Right lobe of liver (tissue), 4 donors: ENCODE results near the gene DGLUCY.

Source experiments
- CTCF ChIP-seq, 4 donors: fragments of 200-600 bp in 3 of 4; fragments of 450-650 bp in 1 of 4; IDR thresholded peaks; one replicate each; pipeline versions ENCODE4 v1.5.1 to v1.8.0; 2016 to 2022; ENCODE audit warnings: antibody characterized with exemption in 4 of 4, mild to moderate bottlenecking in 2 of 4
- POLR2A ChIP-seq: fragments of 450-650 bp; IDR thresholded peaks from one replicate; pipeline ENCODE4 v1.6.1; 2017; ENCODE audit warnings: antibody characterized with exemption, mild to moderate bottlenecking
- donor health status: DM: no; HTN: no; CAD: no.
- donor health status: DM: no; HTN: no; CAD: no.
- donor health status: DM: no; HTN: yes; CAD: no.

- TF ChIP-seq CTCF (IDR thresholded peaks at IDR 0.05), result no peak
- TF ChIP-seq POLR2A, result no peak
Measured at GRCh38 chr14:91261986-91262549, 148.2 kb downstream of the DGLUCY start.
